HCT116 (cell line): ENCODE measurements around the gene SLC38A9.

Experiments used
- ATF3 ChIP-seq: IDR thresholded peaks from 2 replicates; pipeline ENCODE4 v1.6.1; 2012
- CTCF ChIP-seq, 3 experiments: fragments of 200-600 bp in 1 of 3; sonication (generic) in 1 of 3; IDR thresholded peaks in 2 of 3; conservative IDR thresholded peaks in 1 of 3; 2 replicates each; pipeline ENCODE4 v1.5.1; 2012 to 2017; ENCODE audit warnings: low read depth in 2 of 3, low read length in 2 of 3, antibody characterized with exemption in 1 of 3, borderline replicate concordance in 1 of 3, control low read depth in 1 of 3, mild to moderate bottlenecking in 1 of 3, mixed read lengths in 1 of 3, mixed run types in 1 of 3, moderate library complexity in 1 of 3; ENCODE audit not compliant: insufficient read depth in 1 of 3
- EZH2phosphoT487 ChIP-seq: fragments of 200-600 bp; IDR thresholded peaks from 2 replicates; pipeline ENCODE4 v1.6.1; 2018; ENCODE audit warnings: antibody characterized with exemption, borderline replicate concordance
- MAX ChIP-seq: IDR thresholded peaks from 2 replicates; pipeline ENCODE4 v1.6.1; 2012
- POLR2A ChIP-seq: IDR thresholded peaks from 2 replicates; pipeline ENCODE4 v1.7.0; 2011; ENCODE audit warnings: borderline replicate concordance; ENCODE audit not compliant: insufficient read depth, insufficient read length; ENCODE audit errors: extremely low read depth
- RAD21 ChIP-seq: IDR thresholded peaks from 2 replicates; pipeline ENCODE4 v1.6.1; 2012; ENCODE audit warnings: low read depth, mild to moderate bottlenecking
- SIN3A ChIP-seq: IDR thresholded peaks from 2 replicates; pipeline ENCODE4 v1.6.1; 2012; ENCODE audit warnings: low read depth
- YY1 ChIP-seq: IDR thresholded peaks from 2 replicates; pipeline ENCODE4 v1.6.1; 2011; ENCODE audit warnings: low read length, low read depth, moderate library complexity, mild to moderate bottlenecking; ENCODE audit not compliant: insufficient replicate concordance; ENCODE audit errors: extremely low read depth
- ZNF274 ChIP-seq: fragments of 200-500 bp; sonication (Bioruptor generic); IDR thresholded peaks from 2 replicates; pipeline ENCODE4 v1.6.1; 2014; ENCODE audit warnings: mild to moderate bottlenecking, low read depth, low read length, inconsistent platforms

- no peak for TF ChIP-seq CTCF (IDR thresholded peaks at IDR 0.05 in 2 of 3, conservative IDR thresholded peaks at IDR 0.05 in 1 of 3; ENCODE audit: borderline replicate concordance in 1 of 3, insufficient read depth in 1 of 3, low read depth in 2 of 3, low read length in 2 of 3)
- TF ChIP-seq ATF3, result no peak
- no peak for TF ChIP-seq EZH2phosphoT487
- TF ChIP-seq ZNF274, result no peak
- no peak for TF ChIP-seq SIN3A
- no peak for TF ChIP-seq YY1
- TF ChIP-seq POLR2A, result no peak
- TF ChIP-seq RAD21, result no peak
- no peak for TF ChIP-seq MAX
Observed at GRCh38 chr5:55594671-55595070, 117.5 kb downstream of the SLC38A9 start.
